Neural progenitor cell (in vitro differentiated cells): ENCODE results near the gene C1orf216.

Experiments used
- CTCF ChIP-seq: fragments of 200-600 bp; sonication (generic); IDR thresholded peaks from 2 replicates; pipeline ENCODE4 v1.5.1; 2017; ENCODE audit warnings: antibody characterized with exemption, mild to moderate bottlenecking
- EZH2 ChIP-seq: fragments of 200-600 bp; sonication (generic); IDR thresholded peaks from 2 replicates; pipeline ENCODE4 v1.6.1; 2017; ENCODE audit warnings: antibody characterized with exemption, mild to moderate bottlenecking, moderate library complexity

DNA sequence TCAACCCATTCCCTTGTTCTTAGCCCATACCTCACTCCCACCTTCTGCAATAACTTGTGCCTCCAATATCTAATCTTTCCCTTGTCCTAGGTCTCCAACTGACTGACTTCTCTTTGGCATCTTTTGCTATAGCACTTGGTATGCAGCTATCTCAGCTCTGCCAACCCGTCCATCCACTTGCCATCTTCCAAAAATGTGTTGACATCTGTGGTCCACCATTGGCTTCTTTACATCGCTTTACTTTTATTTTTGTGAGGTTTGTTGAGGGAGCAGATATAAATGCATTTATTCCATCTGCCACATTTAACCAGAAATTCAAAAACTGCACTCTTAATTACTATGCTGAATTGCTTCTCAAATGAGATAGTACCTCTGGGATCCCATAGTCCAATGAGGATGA is 52.5 kb downstream of the C1orf216 start:
- TF ChIP-seq CTCF (no peak), EZH2 (no peak)
